Measurements from ENCODE around the gene SLN. TPM values are rescaled to one million over a fixed set of nuclear protein-coding genes. Genes with fewer than 3 reads are reported as not detected.

Gene SLN
- total and polyA plus RNA-seq, 10 of the 15 experiments (the other 5 are each of a cell fraction or from before 2014, with no cell fraction given) = 0.39 TPM; not detected in 9

GRCh38 chr11:107696140-107696539 is 15.7 kb downstream of the SLN start:
- H3K4me2 ChIP-seq (ENCODE audit: control insufficient read depth, insufficient read depth) = no peak overlapping the region
- no peak overlapping the region for H3K4me3 ChIP-seq
- H2AFZ ChIP-seq (ENCODE audit: control insufficient read depth, low read depth, low read length) = no peak overlapping the region
- ChIA-PET CTCF (interaction anchor here (0.9 to 14.1 kb wide), 3 partner anchors 27 to 126 kb away, joined by 3 to 536 read pairs (median 4); partner anchors contain the start of gene ALKBH8), SMC1A (ENCODE audit: uncharacterized antibody, unreplicated experiment) (interaction anchor here (1.1 to 1.3 kb wide), 2 partner anchors 76 to 120 kb away, joined by 3 to 4 read pairs; no protein-coding TSS in a partner anchor), POLR2A (no interaction called here), RAD21 (ENCODE audit: unreplicated experiment) (interaction anchor here (1.0 to 1.6 kb wide), 3 partner anchors 26 to 133 kb away, joined by 3 to 4 read pairs (median 3); no protein-coding TSS in a partner anchor)
- no peaks in the 10 kb centered on the region for H3K9me3 ChIP-seq (replicated peaks; ENCODE audit: control insufficient read depth, insufficient read depth, low read length)
- no peaks in the 10 kb centered on the region for H3K27me3 ChIP-seq (replicated peaks in 1 of 2; ENCODE audit: control insufficient read depth in 2 of 2, insufficient read depth in 2 of 2, low read length in 1 of 2)
- BruUV-seq (replicated peaks) = no TSS peak
- in situ Hi-C loops (cut with MboI) (no loop called here), intact Hi-C loops (cut with micrococcal nuclease; ENCODE audit: unreplicated experiment) (no loop called here)
- 4% methylated on average over 1 of the region's 1 CpG for WGBS (ENCODE audit: insufficient coverage, insufficient replicate concordance, low lambda C conversion rate, missing lambda C conversion rate)
- DNase-seq (ENCODE audit: low read depth, low spot score) (no peak), FAIRE-seq (no peak), ATAC-seq (no peak)
- no peaks in the 10 kb centered on the region for H3K36me3 ChIP-seq (ENCODE audit: control insufficient read depth in 2 of 2, insufficient read depth in 2 of 2, low read length in 1 of 2)
- no peaks in the 10 kb centered on the region for H3K79me2 ChIP-seq (ENCODE audit: control insufficient read depth, insufficient read depth, low read length)
- no peak overlapping the region for H3K9ac ChIP-seq (ENCODE audit: control insufficient read depth, insufficient read depth, low read length)
- no peak overlapping the region for H3K27ac ChIP-seq (ENCODE audit: control insufficient read depth, insufficient read depth)
- no peaks in the 10 kb centered on the region for H4K20me1 ChIP-seq (ENCODE audit: control insufficient read depth, insufficient read depth)
- TF ChIP-seq IRF4 (IDR thresholded peaks at IDR 0.05; ENCODE audit: low read depth, low read length) = no peak
- no peak for TF ChIP-seq SREBF1 (IDR thresholded peaks at IDR 0.05; ENCODE audit: low read length)
- no peak for TF ChIP-seq NFYB (IDR thresholded peaks at IDR 0.05; ENCODE audit: insufficient read depth, low read depth, low read length)
- TF ChIP-seq, protein P1, sequence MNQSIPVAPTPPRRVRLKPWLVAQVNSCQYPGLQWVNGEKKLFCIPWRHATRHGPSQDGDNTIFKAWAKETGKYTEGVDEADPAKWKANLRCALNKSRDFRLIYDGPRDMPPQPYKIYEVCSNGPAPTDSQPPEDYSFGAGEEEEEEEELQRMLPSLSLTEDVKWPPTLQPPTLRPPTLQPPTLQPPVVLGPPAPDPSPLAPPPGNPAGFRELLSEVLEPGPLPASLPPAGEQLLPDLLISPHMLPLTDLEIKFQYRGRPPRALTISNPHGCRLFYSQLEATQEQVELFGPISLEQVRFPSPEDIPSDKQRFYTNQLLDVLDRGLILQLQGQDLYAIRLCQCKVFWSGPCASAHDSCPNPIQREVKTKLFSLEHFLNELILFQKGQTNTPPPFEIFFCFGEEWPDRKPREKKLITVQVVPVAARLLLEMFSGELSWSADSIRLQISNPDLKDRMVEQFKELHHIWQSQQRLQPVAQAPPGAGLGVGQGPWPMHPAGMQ (IDR thresholded peaks at IDR 0.05; ENCODE audit: borderline replicate concordance) = no peak
- no peak for TF ChIP-seq NR2C2 (IDR thresholded peaks at IDR 0.05; ENCODE audit: borderline replicate concordance, control insufficient read depth, insufficient read length, low read depth)
- TF ChIP-seq PBX3 (IDR thresholded peaks at IDR 0.05; ENCODE audit: insufficient replicate concordance, low read depth, low read length) = no peak
- TF ChIP-seq POLR2A (IDR thresholded peaks at IDR 0.05; ENCODE audit: low read depth, low read length) = no peak
- TF ChIP-seq, protein P2, sequence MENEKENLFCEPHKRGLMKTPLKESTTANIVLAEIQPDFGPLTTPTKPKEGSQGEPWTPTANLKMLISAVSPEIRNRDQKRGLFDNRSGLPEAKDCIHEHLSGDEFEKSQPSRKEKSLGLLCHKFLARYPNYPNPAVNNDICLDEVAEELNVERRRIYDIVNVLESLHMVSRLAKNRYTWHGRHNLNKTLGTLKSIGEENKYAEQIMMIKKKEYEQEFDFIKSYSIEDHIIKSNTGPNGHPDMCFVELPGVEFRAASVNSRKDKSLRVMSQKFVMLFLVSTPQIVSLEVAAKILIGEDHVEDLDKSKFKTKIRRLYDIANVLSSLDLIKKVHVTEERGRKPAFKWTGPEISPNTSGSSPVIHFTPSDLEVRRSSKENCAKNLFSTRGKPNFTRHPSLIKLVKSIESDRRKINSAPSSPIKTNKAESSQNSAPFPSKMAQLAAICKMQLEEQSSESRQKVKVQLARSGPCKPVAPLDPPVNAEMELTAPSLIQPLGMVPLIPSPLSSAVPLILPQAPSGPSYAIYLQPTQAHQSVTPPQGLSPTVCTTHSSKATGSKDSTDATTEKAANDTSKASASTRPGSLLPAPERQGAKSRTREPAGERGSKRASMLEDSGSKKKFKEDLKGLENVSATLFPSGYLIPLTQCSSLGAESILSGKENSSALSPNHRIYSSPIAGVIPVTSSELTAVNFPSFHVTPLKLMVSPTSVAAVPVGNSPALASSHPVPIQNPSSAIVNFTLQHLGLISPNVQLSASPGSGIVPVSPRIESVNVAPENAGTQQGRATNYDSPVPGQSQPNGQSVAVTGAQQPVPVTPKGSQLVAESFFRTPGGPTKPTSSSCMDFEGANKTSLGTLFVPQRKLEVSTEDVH (IDR thresholded peaks at IDR 0.05; ENCODE audit: low read depth, partially characterized antibody) = no peak
- no peak for TF ChIP-seq HDGF (IDR thresholded peaks at IDR 0.05)
- no peak for TF ChIP-seq NR2C1 (IDR thresholded peaks at IDR 0.05)
- TF ChIP-seq BCL3 (IDR thresholded peaks at IDR 0.05; ENCODE audit: borderline replicate concordance, insufficient read depth, low read depth, low read length, poor library complexity, severe bottlenecking) = no peak
- TF ChIP-seq CHD2 (IDR thresholded peaks at IDR 0.05; ENCODE audit: borderline replicate concordance, low read depth, low read length) = no peak
- TF ChIP-seq SREBF2 (IDR thresholded peaks at IDR 0.05; ENCODE audit: low read length) = no peak
- TF ChIP-seq PAX8 (IDR thresholded peaks at IDR 0.05) = no peak
- no peak for TF ChIP-seq NFYA (IDR thresholded peaks at IDR 0.05; ENCODE audit: borderline replicate concordance, low read depth, low read length)
- TF ChIP-seq CBX5 (IDR thresholded peaks at IDR 0.05; ENCODE audit: low read depth) = no peak
- no peak for TF ChIP-seq ASH2L (IDR thresholded peaks at IDR 0.05; ENCODE audit: borderline replicate concordance, low read depth)
- no peak for TF ChIP-seq GABPA (IDR thresholded peaks at IDR 0.05; ENCODE audit: low read depth)
- no peaks in the 10 kb centered on the region for H3K4me1 ChIP-seq (ENCODE audit: control insufficient read depth, insufficient read depth, low read length)

Measured in GM12878 (cell line).